CD4-positive, alpha-beta memory T cell (primary cell): ENCODE data around the gene FMN1. TPM values are rescaled to one million over a fixed set of nuclear protein-coding genes. Genes with fewer than 3 reads are reported as not detected.

Experiments used
- CTCF ChIA-PET: fragments of 350-600 bp; sonication (Branson Sonifier 250); formaldehyde crosslinking; loops from one replicate; lab custom pipeline; 2021; ENCODE audit warnings: inconsistent platforms; ENCODE audit not compliant: partially characterized antibody; lab: Charles Lee
- POLR2A ChIA-PET: fragments of 350-600 bp; sonication (Branson Sonifier 250); formaldehyde crosslinking; loops from one replicate; lab custom pipeline; 2021; ENCODE audit not compliant: partially characterized antibody; lab: Charles Lee
- DNase-seq, 5 donors: peaks; one replicate each; pipeline versions ENCODE4 v3.0.0 to v3.0.0-alpha.2; 2020 to 2022; ENCODE audit warnings: mixed read lengths in 1 of 5
- H3K27ac ChIP-seq: one replicate; pipeline ENCODE4 v1.7.0; 2013; ENCODE audit warnings: low read depth, low read length
- H3K27me3 ChIP-seq: 2 replicates; pipeline ENCODE4 v1.7.0; 2013; ENCODE audit warnings: mild to moderate bottlenecking, low read length, moderate library complexity; ENCODE audit not compliant: insufficient read depth
- H3K36me3 ChIP-seq: 2 replicates; pipeline ENCODE4 v1.7.0; 2013; ENCODE audit warnings: mild to moderate bottlenecking, low read length, moderate library complexity; ENCODE audit not compliant: insufficient read depth
- H3K4me1 ChIP-seq: 2 replicates; pipeline ENCODE4 v1.7.0; 2013; ENCODE audit warnings: mild to moderate bottlenecking, low read length, moderate library complexity; ENCODE audit not compliant: insufficient read depth
- H3K4me3 ChIP-seq, 2 donors: one replicate each; pipeline ENCODE4 v1.7.0; 2013; ENCODE audit warnings: low read length in 2 of 2, mild to moderate bottlenecking in 1 of 2
- H3K9me3 ChIP-seq, 2 donors: one replicate each; pipeline ENCODE4 v1.7.0; 2013; ENCODE audit warnings: low read length in 2 of 2, control low read depth in 1 of 2; ENCODE audit not compliant: control insufficient read depth in 1 of 2
- H3K27ac Mint-ChIP-seq, 7 donors: one replicate each; pipeline ENCODE4 v1.8.0; 2020 to 2021; ENCODE audit warnings: mixed read lengths in 7 of 7, mild to moderate bottlenecking in 6 of 7, inconsistent platforms in 3 of 7, moderate library complexity in 3 of 7
- H3K27me3 Mint-ChIP-seq, 2 donors: one replicate each; pipeline ENCODE4 v1.8.0; 2020 to 2021; ENCODE audit warnings: mixed read lengths in 2 of 2
- H3K36me3 Mint-ChIP-seq, 2 donors: one replicate each; pipeline ENCODE4 v1.8.0; 2020 to 2021; ENCODE audit warnings: mixed read lengths in 2 of 2, inconsistent platforms in 1 of 2, mild to moderate bottlenecking in 1 of 2
- H3K4me1 Mint-ChIP-seq, 4 donors: one replicate each; pipeline ENCODE4 v1.8.0; 2020 to 2021; ENCODE audit warnings: mixed read lengths in 4 of 4, mild to moderate bottlenecking in 1 of 4
- H3K4me3 Mint-ChIP-seq, 8 donors: one replicate each; pipeline ENCODE4 v1.8.0; 2020 to 2021; ENCODE audit warnings: mixed read lengths in 8 of 8, mild to moderate bottlenecking in 7 of 8, moderate library complexity in 6 of 8, inconsistent platforms in 3 of 8
- H3K9me3 Mint-ChIP-seq, 8 donors: one replicate each; pipeline ENCODE4 v1.8.0; 2020 to 2021; ENCODE audit warnings: mixed read lengths in 8 of 8, mild to moderate bottlenecking in 5 of 8, inconsistent platforms in 3 of 8, moderate library complexity in 1 of 8
- intact Hi-C: fragments of 100-400 bp; cut with micrococcal nuclease; formaldehyde crosslinking; loops from one replicate; pipeline ENCODE4 v1.15.1; 2023
- polyA plus RNA-seq, 2 donors: library from polyadenylated mRNA; unstranded; fragments of 300-500 nt; fragmentation: Illumina TruSeq; gene quantifications; one replicate each; pipeline ENCODE4 v1.2.3, GENCODE V29; 2021
- total RNA-seq, 2 experiments: library from RNA; stranded (reverse); gene quantifications; one replicate each; pipeline ENCODE4 v1.2.3, GENCODE V29; 2021

Gene FMN1
- total and polyA plus RNA-seq, 4 experiments from 2014 or later, result 0.02 to 0.84 (median 0.38) TPM

- Mint-ChIP-seq H3K36me3 (no peaks in the 10 kb centered on the region), H3K4me1 (peaks cover 0 to 14% (median under 1%) of the 10 kb centered on the region in 4 donors), H3K4me3 (peak overlapping the region in 1 of 8 donors; percentile 26), H3K27me3 (peaks cover 5 to 6% of the 10 kb centered on the region in 2 donors), H3K27ac (peak overlapping the region in 1 of 7 donors; percentile 30), H3K9me3 (peaks cover 0 to 3% (median 0%) of the 10 kb centered on the region in 8 donors)
- no peak for DNase-seq
- Histone ChIP-seq H3K4me1 (no peaks in the 10 kb centered on the region), H3K27ac (no peak overlapping the region), H3K4me3 (no peak overlapping the region), H3K27me3 (no peaks in the 10 kb centered on the region), H3K9me3 (no peaks in the 10 kb centered on the region), H3K36me3 (no peaks in the 10 kb centered on the region)
- ChIA-PET CTCF (no interaction called here), POLR2A (no interaction called here)
- intact Hi-C loops, result no loop called here
Measured at GRCh38 chr15:33154351-33155166, 40.0 kb downstream of the FMN1 start.

- Histone ChIP-seq H3K4me3 (no peak overlapping the region), H3K27ac (no peak overlapping the region), H3K36me3 (no peaks in the 10 kb centered on the region), H3K27me3 (no peaks in the 10 kb centered on the region), H3K4me1 (peaks cover 2% of the 10 kb centered on the region), H3K9me3 (no peaks in the 10 kb centered on the region)
- H3K4me3 Mint-ChIP-seq, result no peak overlapping the region
- peaks cover 0 to 3% (median 0%) of the 10 kb centered on the region in 8 donors for H3K9me3 Mint-ChIP-seq
- H3K27ac Mint-ChIP-seq, result peak overlapping the region in 1 of 7 donors; percentile 41
- CTCF ChIA-PET, result no interaction called here
- no peaks in the 10 kb centered on the region for H3K36me3 Mint-ChIP-seq
- H3K4me1 Mint-ChIP-seq, result peaks cover 2 to 17% (median 3%) of the 10 kb centered on the region in 4 donors
- no peak for DNase-seq
- POLR2A ChIA-PET, result no interaction called here
- intact Hi-C loops, result no loop called here
- peaks cover 7 to 8% of the 10 kb centered on the region in 2 donors for H3K27me3 Mint-ChIP-seq
Measured at GRCh38 chr15:33153548-33153947, 41.0 kb downstream of the FMN1 start.

GRCh38 chr15:33152502-33153109, 41.9 kb downstream of the FMN1 start:
- Histone ChIP-seq H3K9me3 (no peaks in the 10 kb centered on the region), H3K27ac (no peak overlapping the region), H3K4me1 (peaks cover 8% of the 10 kb centered on the region), H3K27me3 (no peaks in the 10 kb centered on the region), H3K36me3 (no peaks in the 10 kb centered on the region), H3K4me3 (no peak overlapping the region)
- Mint-ChIP-seq H3K9me3 (peaks cover 0 to 3% (median 0%) of the 10 kb centered on the region in 8 donors), H3K4me1 (peaks cover 7 to 24% (median 10%) of the 10 kb centered on the region in 4 donors), H3K36me3 (no peaks in the 10 kb centered on the region), H3K27ac (peak overlapping the region in 1 of 7 donors; percentile 28), H3K4me3 (no peak overlapping the region), H3K27me3 (peaks cover 7 to 8% of the 10 kb centered on the region in 2 donors)
- intact Hi-C loops, result no loop called here
- DNase-seq, result no peak
- ChIA-PET POLR2A (no interaction called here), CTCF (no interaction called here)

GRCh38 chr15:33150971-33151370, 43.5 kb downstream of the FMN1 start:
- Mint-ChIP-seq H3K27me3 (peaks cover 7 to 8% of the 10 kb centered on the region in 2 donors), H3K36me3 (no peaks in the 10 kb centered on the region), H3K9me3 (peaks cover 0 to 2% (median 0%) of the 10 kb centered on the region in 8 donors), H3K4me1 (peaks cover 7 to 24% (median 10%) of the 10 kb centered on the region in 4 donors), H3K4me3 (no peak overlapping the region), H3K27ac (peak overlapping the region in 1 of 7 donors; percentile 19)
- DNase-seq, result no peak
- Histone ChIP-seq H3K9me3 (no peaks in the 10 kb centered on the region), H3K36me3 (no peaks in the 10 kb centered on the region), H3K27ac (no peak overlapping the region), H3K4me3 (no peak overlapping the region), H3K27me3 (no peaks in the 10 kb centered on the region), H3K4me1 (peaks cover 8% of the 10 kb centered on the region)
- intact Hi-C loops, result no loop called here
- ChIA-PET POLR2A (no interaction called here), CTCF (no interaction called here)

GRCh38 chr15:33150431-33150941, 44.0 kb downstream of the FMN1 start:
- Mint-ChIP-seq H3K27ac (no peak overlapping the region), H3K36me3 (no peaks in the 10 kb centered on the region), H3K9me3 (no peaks in the 10 kb centered on the region), H3K4me1 (peaks cover 7 to 24% (median 10%) of the 10 kb centered on the region in 4 donors), H3K27me3 (peaks cover 7 to 8% of the 10 kb centered on the region in 2 donors), H3K4me3 (no peak overlapping the region)
- CTCF ChIA-PET, result no interaction called here
- Histone ChIP-seq H3K4me3 (no peak overlapping the region), H3K27me3 (no peaks in the 10 kb centered on the region), H3K4me1 (peaks cover 8% of the 10 kb centered on the region), H3K9me3 (no peaks in the 10 kb centered on the region), H3K27ac (no peak overlapping the region), H3K36me3 (no peaks in the 10 kb centered on the region)
- POLR2A ChIA-PET, result no interaction called here
- no peak for DNase-seq
- intact Hi-C loops, result no loop called here

- POLR2A ChIA-PET, result no interaction called here
- Histone ChIP-seq H3K36me3 (no peaks in the 10 kb centered on the region), H3K9me3 (no peaks in the 10 kb centered on the region), H3K4me1 (peaks cover 8% of the 10 kb centered on the region), H3K27me3 (no peaks in the 10 kb centered on the region), H3K4me3 (no peak overlapping the region), H3K27ac (no peak overlapping the region)
- H3K4me1 Mint-ChIP-seq, result peaks cover 7 to 24% (median 10%) of the 10 kb centered on the region in 4 donors
- no peak overlapping the region for H3K27ac Mint-ChIP-seq
- no peaks in the 10 kb centered on the region for H3K36me3 Mint-ChIP-seq
- H3K4me3 Mint-ChIP-seq, result no peak overlapping the region
- intact Hi-C loops, result no loop called here
- CTCF ChIA-PET, result interaction anchor here (1.4 kb wide), 1 partner anchor 67 kb away, joined by 3 read pairs; no protein-coding TSS in a partner anchor
- H3K9me3 Mint-ChIP-seq, result peaks cover 0 to 3% (median 0%) of the 10 kb centered on the region in 8 donors
- H3K27me3 Mint-ChIP-seq, result peaks cover 5 to 7% of the 10 kb centered on the region in 2 donors
- DNase-seq, result no peak
Measured at GRCh38 chr15:33149919-33150318, 44.6 kb downstream of the FMN1 start.

GRCh38 chr15:33148129-33148751, 46.3 kb downstream of the FMN1 start:
- Mint-ChIP-seq H3K27ac (peak overlapping the region in 3 of 7 donors; percentile 37 to 86 (median 42)), H3K36me3 (no peaks in the 10 kb centered on the region), H3K4me3 (peak overlapping the region in 7 of 8 donors; percentile 12 to 76 (median 69)), H3K27me3 (peaks cover 2 to 5% of the 10 kb centered on the region in 2 donors), H3K4me1 (peaks cover 7 to 24% (median 10%) of the 10 kb centered on the region in 4 donors), H3K9me3 (peaks cover 0 to 3% (median 0%) of the 10 kb centered on the region in 8 donors)
- H3K27ac ChIP-seq, result no peak overlapping the region
- CTCF ChIA-PET, result no interaction called here
- H3K4me3 ChIP-seq, result no peak overlapping the region
- no peaks in the 10 kb centered on the region for H3K27me3 ChIP-seq
- intact Hi-C loops, result no loop called here
- no peaks in the 10 kb centered on the region for H3K36me3 ChIP-seq
- peak in 2 of 5 donors; percentile 4 to 18 for DNase-seq
- peaks cover 8% of the 10 kb centered on the region for H3K4me1 ChIP-seq
- POLR2A ChIA-PET, result no interaction called here
- no peaks in the 10 kb centered on the region for H3K9me3 ChIP-seq
